ENCODE results near the gene HCN3.

- TF ChIP-seq CTCF (IDR thresholded peaks at IDR 0.05; ENCODE audit: low read length) (no peak), EZH2 (IDR thresholded peaks at IDR 0.05; ENCODE audit: borderline replicate concordance, low read length) (no peak)
Measured at GRCh38 chr1:155253797-155254196, 23.5 kb upstream of the HCN3 start.
